Measurements from ENCODE around the gene PTPRK.
"Not testable (repeated sequence)": the region's sequence is repeated elsewhere in the genome, so short reads cannot be mapped to it uniquely, and the experiment has no call there.

PTPRK gene

DNA sequence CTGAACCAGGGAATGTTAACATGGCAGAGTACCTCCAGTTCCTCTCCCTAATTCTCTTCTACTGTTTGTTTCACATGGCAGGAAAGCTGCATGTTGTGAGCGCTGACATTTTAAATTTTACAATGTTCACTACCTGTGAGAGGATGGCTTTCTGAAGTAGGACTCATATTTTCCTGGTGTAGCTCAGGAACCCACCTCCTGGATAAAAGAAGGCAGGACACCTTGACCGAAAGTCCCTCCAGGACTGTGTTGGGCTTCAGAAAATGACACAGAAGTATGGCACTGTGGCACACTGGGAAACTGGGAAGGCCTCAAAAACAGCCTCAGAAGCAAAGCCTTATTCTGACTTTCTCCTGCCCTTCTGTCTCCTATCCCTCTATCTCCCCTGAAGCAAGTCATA, 33.3 kb downstream of the PTPRK start:
- ATAC-seq, result peak; percentile 72
- TF ChIP-seq TOX (CRISPR knock-in tag; IDR thresholded peaks at IDR 0.05; ENCODE audit: borderline replicate concordance), result no peak
- no peak for TF ChIP-seq GLIS3 (CRISPR knock-in tag; IDR thresholded peaks at IDR 0.05)
- TF ChIP-seq ZFP30 (CRISPR knock-in tag; IDR thresholded peaks at IDR 0.05), result no peak
- no peak for TF ChIP-seq PPARA (CRISPR knock-in tag; IDR thresholded peaks at IDR 0.05; ENCODE audit: borderline replicate concordance)

DNA sequence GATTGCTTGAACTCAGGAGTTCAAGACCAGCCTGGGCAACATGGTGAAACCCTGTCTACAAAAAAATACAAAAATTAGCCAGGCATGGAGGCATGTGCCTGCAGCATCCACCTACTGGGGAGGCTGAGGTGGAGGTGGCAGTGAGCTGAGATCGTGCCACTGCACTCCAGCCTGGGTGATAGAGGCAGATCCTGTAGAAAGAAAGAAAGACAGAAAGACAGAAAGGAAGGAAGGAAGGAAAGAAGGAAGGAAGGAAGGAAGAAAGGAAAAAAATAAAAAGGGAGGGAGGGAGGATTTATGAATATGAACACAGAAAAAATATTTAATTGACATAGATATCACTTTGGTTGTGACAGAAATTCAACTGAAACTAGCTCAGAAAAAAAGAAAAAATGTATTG, 33.8 kb downstream of the PTPRK start:
- ATAC-seq, result not testable (repeated sequence)

DNA sequence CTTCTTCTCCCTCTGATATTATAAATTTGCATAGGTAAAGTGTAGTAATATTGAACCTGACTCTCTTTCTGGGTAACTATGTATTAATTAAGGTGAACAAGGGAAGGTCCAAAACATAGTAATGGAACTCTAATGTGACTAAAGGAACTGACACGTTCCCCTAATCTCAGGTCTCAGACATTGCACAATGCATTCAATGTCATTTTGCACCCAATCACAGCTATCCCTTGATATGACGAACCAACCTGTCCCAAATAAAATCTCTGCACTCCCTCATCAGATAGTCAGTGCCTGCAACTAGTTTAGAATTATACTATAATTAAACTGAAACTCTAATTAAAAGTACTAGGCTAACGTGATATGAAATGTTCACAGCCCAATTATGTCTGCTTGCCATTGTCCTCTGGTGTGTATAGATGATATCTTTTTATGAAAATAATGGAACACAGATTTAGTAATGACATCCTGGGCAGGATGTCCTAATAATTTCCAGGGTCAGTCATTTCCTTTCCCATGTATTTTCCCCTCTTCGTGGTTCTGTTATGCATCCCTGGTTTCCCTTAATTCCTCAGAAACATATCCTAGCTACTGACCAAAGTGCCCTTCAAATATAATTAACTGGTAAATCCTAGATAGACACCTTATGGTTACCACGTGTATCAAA, 36.8 kb downstream of the PTPRK start:
- TF ChIP-seq ZNF565 (CRISPR knock-in tag; conservative IDR thresholded peaks at IDR 0.05; ENCODE audit: low read depth) (no peak), ESRRG (CRISPR knock-in tag; IDR thresholded peaks at IDR 0.05) (no peak), TCF4 (CRISPR knock-in tag; IDR thresholded peaks at IDR 0.05; ENCODE audit: borderline replicate concordance) (no peak), ZC3H10 (CRISPR knock-in tag; IDR thresholded peaks at IDR 0.05) (no peak), TOX (CRISPR knock-in tag; IDR thresholded peaks at IDR 0.05; ENCODE audit: borderline replicate concordance) (no peak), CSDC2 (CRISPR knock-in tag; IDR thresholded peaks at IDR 0.05) (no peak), RARB (CRISPR knock-in tag; IDR thresholded peaks at IDR 0.05) (no peak), PPARA (CRISPR knock-in tag; IDR thresholded peaks at IDR 0.05; ENCODE audit: borderline replicate concordance) (no peak), ZFP30 (CRISPR knock-in tag; IDR thresholded peaks at IDR 0.05) (no peak), OSR1 (CRISPR knock-in tag; IDR thresholded peaks at IDR 0.05) (no peak), BACH2 (CRISPR knock-in tag; IDR thresholded peaks at IDR 0.05; ENCODE audit: borderline replicate concordance) (no peak), ZNF8 (CRISPR knock-in tag; IDR thresholded peaks at IDR 0.05) (no peak), ISL1 (CRISPR knock-in tag; IDR thresholded peaks at IDR 0.05) (no peak), SNAI2 (CRISPR knock-in tag; IDR thresholded peaks at IDR 0.05) (no peak)
- TF ChIP-seq, protein P1, sequence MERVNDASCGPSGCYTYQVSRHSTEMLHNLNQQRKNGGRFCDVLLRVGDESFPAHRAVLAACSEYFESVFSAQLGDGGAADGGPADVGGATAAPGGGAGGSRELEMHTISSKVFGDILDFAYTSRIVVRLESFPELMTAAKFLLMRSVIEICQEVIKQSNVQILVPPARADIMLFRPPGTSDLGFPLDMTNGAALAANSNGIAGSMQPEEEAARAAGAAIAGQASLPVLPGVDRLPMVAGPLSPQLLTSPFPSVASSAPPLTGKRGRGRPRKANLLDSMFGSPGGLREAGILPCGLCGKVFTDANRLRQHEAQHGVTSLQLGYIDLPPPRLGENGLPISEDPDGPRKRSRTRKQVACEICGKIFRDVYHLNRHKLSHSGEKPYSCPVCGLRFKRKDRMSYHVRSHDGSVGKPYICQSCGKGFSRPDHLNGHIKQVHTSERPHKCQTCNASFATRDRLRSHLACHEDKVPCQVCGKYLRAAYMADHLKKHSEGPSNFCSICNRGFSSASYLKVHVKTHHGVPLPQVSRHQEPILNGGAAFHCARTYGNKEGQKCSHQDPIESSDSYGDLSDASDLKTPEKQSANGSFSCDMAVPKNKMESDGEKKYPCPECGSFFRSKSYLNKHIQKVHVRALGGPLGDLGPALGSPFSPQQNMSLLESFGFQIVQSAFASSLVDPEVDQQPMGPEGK (CRISPR knock-in tag; IDR thresholded peaks at IDR 0.05; ENCODE audit: borderline replicate concordance), result no peak
- TF ChIP-seq, protein P2, sequence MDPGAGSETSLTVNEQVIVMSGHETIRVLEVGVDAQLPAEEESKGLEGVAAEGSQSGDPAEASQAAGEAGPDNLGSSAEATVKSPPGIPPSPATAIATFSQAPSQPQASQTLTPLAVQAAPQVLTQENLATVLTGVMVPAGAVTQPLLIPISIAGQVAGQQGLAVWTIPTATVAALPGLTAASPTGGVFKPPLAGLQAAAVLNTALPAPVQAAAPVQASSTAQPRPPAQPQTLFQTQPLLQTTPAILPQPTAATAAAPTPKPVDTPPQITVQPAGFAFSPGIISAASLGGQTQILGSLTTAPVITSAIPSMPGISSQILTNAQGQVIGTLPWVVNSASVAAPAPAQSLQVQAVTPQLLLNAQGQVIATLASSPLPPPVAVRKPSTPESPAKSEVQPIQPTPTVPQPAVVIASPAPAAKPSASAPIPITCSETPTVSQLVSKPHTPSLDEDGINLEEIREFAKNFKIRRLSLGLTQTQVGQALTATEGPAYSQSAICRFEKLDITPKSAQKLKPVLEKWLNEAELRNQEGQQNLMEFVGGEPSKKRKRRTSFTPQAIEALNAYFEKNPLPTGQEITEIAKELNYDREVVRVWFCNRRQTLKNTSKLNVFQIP (CRISPR knock-in tag; IDR thresholded peaks at IDR 0.05; ENCODE audit: borderline replicate concordance, low read depth), result no peak
- TF ChIP-seq, protein P3, sequence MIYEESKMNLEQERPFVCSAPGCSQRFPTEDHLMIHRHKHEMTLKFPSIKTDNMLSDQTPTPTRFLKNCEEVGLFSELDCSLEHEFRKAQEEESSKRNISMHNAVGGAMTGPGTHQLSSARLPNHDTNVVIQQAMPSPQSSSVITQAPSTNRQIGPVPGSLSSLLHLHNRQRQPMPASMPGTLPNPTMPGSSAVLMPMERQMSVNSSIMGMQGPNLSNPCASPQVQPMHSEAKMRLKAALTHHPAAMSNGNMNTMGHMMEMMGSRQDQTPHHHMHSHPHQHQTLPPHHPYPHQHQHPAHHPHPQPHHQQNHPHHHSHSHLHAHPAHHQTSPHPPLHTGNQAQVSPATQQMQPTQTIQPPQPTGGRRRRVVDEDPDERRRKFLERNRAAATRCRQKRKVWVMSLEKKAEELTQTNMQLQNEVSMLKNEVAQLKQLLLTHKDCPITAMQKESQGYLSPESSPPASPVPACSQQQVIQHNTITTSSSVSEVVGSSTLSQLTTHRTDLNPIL (CRISPR knock-in tag; IDR thresholded peaks at IDR 0.05; ENCODE audit: low read depth), result no peak
- TF ChIP-seq, protein P4, sequence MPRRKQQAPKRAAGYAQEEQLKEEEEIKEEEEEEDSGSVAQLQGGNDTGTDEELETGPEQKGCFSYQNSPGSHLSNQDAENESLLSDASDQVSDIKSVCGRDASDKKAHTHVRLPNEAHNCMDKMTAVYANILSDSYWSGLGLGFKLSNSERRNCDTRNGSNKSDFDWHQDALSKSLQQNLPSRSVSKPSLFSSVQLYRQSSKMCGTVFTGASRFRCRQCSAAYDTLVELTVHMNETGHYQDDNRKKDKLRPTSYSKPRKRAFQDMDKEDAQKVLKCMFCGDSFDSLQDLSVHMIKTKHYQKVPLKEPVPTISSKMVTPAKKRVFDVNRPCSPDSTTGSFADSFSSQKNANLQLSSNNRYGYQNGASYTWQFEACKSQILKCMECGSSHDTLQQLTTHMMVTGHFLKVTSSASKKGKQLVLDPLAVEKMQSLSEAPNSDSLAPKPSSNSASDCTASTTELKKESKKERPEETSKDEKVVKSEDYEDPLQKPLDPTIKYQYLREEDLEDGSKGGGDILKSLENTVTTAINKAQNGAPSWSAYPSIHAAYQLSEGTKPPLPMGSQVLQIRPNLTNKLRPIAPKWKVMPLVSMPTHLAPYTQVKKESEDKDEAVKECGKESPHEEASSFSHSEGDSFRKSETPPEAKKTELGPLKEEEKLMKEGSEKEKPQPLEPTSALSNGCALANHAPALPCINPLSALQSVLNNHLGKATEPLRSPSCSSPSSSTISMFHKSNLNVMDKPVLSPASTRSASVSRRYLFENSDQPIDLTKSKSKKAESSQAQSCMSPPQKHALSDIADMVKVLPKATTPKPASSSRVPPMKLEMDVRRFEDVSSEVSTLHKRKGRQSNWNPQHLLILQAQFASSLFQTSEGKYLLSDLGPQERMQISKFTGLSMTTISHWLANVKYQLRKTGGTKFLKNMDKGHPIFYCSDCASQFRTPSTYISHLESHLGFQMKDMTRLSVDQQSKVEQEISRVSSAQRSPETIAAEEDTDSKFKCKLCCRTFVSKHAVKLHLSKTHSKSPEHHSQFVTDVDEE (CRISPR knock-in tag; IDR thresholded peaks at IDR 0.05), result no peak
- TF ChIP-seq, protein P5, sequence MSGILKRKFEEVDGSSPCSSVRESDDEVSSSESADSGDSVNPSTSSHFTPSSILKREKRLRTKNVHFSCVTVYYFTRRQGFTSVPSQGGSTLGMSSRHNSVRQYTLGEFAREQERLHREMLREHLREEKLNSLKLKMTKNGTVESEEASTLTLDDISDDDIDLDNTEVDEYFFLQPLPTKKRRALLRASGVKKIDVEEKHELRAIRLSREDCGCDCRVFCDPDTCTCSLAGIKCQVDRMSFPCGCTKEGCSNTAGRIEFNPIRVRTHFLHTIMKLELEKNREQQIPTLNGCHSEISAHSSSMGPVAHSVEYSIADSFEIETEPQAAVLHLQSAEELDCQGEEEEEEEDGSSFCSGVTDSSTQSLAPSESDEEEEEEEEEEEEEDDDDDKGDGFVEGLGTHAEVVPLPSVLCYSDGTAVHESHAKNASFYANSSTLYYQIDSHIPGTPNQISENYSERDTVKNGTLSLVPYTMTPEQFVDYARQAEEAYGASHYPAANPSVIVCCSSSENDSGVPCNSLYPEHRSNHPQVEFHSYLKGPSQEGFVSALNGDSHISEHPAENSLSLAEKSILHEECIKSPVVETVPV (CRISPR knock-in tag; IDR thresholded peaks at IDR 0.05), result no peak
- ATAC-seq, result no peak; the same call in 2 of the 3 replicates

Measured in SK-N-SH treated with all-trans-retinoic acid at 6 μM for 48 hours (cell line).